HG03066 (cell line): Measurements from ENCODE around the gene CETP.
A peak's percentile ranks its signal among the peaks of the same experiment; 100 is the strongest.
"Not testable (repeated sequence)": the region's sequence is repeated elsewhere in the genome, so short reads cannot be mapped to it uniquely, and the experiment has no call there.

Experiments
- ATAC-seq: cut with Tn5 transposase; IDR thresholded peaks from one replicate; pipeline ENCODE4 v1.9.1; 2021; ENCODE audit warnings: low read depth; ENCODE audit not compliant: unreplicated experiment

The CETP gene

GRCh38 chr16:56950881-56951771 lies 10.6 kb upstream of the CETP start:
- ATAC-seq: peak; percentile 43

GRCh38 chr16:56953006-56953405 lies 8.7 kb upstream of the CETP start:
- ATAC-seq: no peak

DNA sequence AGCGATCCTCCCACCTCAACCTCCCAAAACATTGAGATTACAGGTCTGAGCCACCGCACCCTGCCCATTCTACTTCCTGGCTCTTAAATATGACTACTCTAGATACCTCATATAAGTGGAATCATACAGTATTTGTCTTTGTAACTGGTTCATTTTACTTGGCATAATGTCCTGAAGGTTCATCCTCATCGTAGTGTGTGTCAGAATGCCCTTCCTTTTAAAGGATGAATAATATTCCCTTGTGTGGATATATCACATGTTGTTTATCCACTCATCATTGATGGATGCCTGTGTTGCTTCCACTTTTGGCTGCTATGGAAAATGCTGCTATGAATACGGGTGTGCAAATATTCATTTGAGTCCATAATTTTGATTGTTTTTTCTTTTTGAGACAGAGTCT lies 5.7 kb upstream of the CETP start:
- ATAC-seq: no peak

GRCh38 chr16:56956756-56957155 lies 5.0 kb upstream of the CETP start:
- ATAC-seq: no peak

DNA sequence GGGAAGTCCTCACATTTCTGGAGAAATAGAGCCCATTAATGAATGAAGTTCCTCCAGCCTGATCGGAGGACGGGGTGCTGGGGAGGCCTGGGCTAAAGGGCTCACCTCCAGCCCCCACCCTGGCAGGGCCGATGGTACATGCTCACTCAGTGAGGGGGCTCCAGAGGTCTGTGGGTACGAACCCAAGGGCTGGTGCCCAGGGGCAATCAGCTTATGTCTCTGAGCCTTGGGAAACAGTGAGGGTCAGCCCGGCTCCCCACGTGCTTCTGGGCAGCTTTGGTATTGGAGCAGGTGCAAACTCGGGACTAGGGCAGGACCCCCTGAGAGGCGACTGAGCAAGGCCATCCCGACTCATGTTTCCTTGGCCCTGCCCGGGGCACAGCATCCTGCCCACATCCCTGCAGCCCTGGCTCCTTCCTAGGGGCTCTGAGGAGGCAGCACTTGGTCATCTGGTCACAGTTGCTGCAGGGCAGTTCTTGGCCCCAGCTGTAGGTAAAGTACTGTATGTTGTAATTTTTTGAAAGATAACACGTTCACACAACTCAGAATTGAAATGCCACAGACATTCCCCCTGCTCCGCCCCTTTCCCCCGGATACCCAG lies 969 bp upstream of the CETP start:
- no peak for ATAC-seq

- ATAC-seq: no peak
These were observed 364 bp upstream of the CETP start for GRCh38 chr16:56961386-56961785.

GRCh38 chr16:56964243-56965148 lies 2.7 kb downstream of the CETP start:
- ATAC-seq: no peak

DNA sequence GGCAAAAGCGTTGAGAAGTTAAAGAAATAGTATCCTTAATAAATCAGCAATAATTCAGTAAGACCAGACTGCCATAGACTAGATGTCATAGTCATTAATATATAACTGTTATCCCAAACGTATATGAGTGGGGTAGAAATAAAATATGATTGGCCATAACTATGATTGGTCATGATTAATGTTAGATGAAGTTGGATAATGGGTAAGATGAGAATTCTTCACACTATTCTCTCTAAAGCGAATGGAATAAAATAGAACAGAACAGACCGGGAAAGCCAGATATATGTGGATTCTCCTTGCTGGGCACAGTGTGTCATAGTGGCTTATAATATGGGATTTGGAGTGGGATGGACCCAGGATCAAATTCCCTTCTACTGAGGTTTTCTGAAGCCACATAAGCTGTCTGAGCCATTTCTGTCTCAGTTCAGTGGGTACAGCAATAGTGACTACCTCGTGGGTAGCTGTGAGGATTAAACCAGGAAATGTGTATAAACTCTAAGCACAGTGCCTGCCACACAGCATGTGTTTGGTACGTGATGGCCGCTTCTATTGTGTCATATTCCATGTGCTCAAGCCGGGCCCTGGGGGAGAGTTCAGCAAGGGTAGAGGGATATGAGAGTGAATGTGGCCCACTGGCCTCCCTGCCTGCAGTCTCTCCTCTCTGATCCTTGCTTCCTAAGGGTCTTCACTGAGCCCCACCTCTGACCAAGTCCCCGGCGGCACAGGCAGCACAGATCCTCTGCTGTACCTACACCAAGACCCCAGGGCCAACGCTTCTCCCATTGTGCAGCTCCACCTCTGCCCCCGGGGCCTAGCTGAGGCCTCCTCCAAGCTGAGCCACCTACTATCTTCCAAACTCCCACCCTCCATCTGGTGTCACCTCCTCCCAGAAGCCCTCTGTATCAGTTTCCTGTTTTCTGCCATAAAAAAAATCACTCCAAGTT lies 3.7 kb downstream of the CETP start:
- no peak for ATAC-seq

DNA sequence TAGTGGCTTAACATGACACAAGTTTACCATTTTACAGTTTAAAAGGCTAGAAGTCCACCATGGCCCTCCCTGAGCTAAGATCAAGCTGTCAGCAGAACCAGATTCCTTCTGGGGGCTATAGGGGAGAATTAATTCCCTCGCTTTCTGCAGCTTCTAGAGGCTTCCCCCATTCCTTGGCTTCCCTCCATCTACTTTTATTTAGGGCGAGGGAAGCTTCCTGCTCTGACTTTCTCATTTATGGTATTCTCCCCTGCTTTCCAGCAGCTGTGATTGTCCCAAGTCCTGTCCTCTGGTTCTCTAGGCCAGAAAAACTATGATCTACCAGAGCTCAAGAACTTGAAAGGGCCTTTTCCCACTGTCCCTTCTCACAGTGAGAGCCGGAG lies 4.3 kb downstream of the CETP start:
- ATAC-seq: no peak

DNA sequence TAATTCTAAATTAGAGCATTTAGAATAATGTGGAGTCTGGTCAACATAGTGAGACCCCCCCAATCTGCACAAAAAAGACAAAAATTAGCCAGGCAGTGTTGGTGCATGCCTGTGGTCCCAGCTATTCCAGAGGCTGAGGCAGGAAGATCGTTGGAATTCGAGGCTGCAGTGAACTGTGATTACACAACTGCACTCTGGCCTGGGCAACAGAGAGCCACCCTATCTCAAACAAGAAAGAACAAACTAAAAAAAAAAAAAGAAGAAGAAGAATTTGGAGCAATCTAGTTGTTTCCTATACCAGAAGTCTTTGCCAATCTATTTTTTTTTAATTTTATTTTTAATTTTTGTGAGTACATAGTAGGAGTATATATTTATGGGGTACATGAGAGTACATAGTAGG lies 6.0 kb downstream of the CETP start:
- ATAC-seq: no peak

GRCh38 chr16:56969769-56970168 lies 8.0 kb downstream of the CETP start:
- no peak for ATAC-seq

GRCh38 chr16:56970934-56971767 lies 9.4 kb downstream of the CETP start:
- peak; percentile 65 for ATAC-seq

- no peak for ATAC-seq
These were observed 10.0 kb downstream of the CETP start for GRCh38 chr16:56971768-56972043.

- ATAC-seq: no peak
These were observed 10.9 kb downstream of the CETP start for GRCh38 chr16:56972403-56973293.

DNA sequence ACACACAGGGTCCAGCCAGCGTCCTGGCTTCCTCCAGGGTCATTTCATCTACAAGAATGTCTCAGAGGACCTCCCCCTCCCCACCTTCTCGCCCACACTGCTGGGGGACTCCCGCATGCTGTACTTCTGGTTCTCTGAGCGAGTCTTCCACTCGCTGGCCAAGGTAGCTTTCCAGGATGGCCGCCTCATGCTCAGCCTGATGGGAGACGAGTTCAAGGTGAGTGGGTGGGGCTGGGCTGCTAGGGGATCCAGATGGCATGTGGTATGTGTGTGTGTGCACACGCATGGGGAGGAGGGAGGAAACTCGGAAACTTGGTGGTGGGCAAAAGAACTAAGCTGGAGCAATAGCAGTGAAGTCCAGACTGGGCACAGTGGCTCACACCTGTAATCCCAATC lies 11.5 kb downstream of the CETP start:
- no peak for ATAC-seq

- ATAC-seq: not testable (repeated sequence)
These were observed 12.1 kb downstream of the CETP start for GRCh38 chr16:56973899-56974298.

- ATAC-seq: no peak
These were observed 13.0 kb downstream of the CETP start for GRCh38 chr16:56974549-56975300.

GRCh38 chr16:56975714-56976113 lies 14.0 kb downstream of the CETP start:
- no peak for ATAC-seq
